Measurements from ENCODE around the gene RNF130. TPM values are rescaled to one million over a fixed set of nuclear protein-coding genes. Genes with fewer than 3 reads are reported as not detected.

RNF130 gene
- total and polyA plus RNA-seq, 2 of the 13 experiments (the other 11 are each of a cell fraction or from before 2014, with no cell fraction given), result 28.2 to 28.3 TPM

DNA sequence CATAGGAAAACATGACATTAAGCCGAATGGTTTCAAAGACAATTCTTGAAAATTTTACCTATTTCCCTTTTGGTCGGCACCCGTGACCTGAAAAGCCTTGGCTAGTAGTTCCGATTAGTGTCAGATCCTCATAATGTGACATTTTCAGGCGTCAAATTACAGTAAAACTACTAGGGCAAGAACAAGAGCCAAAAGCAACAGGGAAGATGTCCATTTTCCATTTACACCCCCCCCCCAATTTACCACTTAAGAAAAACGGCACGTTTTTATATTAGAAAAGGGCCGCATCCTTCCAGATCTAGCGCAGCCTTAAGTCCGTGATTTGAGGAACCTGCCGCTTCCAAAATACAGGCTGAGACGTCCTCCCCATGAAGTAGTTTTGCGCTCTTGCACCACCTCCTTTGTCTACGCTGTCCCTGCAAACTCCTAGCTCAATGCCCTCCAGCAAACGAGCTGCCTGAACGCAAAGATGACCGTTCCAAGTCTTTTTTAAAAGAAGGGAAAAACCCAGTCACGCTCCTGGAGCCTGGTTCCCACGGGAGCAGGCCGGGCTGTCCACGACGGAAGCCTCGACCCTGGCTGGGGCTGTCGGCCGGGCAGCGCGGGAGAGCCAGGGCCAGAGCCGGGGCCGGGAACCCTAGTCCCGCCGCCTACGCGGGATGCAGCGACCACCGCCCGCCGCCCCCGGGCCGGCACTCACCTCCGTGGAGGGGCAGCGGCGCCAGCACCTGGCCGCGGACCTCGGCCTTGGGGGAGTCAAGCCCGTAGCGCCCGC, 616 bp downstream of the RNF130 start (continued):
- TF ChIP-seq, protein P1, sequence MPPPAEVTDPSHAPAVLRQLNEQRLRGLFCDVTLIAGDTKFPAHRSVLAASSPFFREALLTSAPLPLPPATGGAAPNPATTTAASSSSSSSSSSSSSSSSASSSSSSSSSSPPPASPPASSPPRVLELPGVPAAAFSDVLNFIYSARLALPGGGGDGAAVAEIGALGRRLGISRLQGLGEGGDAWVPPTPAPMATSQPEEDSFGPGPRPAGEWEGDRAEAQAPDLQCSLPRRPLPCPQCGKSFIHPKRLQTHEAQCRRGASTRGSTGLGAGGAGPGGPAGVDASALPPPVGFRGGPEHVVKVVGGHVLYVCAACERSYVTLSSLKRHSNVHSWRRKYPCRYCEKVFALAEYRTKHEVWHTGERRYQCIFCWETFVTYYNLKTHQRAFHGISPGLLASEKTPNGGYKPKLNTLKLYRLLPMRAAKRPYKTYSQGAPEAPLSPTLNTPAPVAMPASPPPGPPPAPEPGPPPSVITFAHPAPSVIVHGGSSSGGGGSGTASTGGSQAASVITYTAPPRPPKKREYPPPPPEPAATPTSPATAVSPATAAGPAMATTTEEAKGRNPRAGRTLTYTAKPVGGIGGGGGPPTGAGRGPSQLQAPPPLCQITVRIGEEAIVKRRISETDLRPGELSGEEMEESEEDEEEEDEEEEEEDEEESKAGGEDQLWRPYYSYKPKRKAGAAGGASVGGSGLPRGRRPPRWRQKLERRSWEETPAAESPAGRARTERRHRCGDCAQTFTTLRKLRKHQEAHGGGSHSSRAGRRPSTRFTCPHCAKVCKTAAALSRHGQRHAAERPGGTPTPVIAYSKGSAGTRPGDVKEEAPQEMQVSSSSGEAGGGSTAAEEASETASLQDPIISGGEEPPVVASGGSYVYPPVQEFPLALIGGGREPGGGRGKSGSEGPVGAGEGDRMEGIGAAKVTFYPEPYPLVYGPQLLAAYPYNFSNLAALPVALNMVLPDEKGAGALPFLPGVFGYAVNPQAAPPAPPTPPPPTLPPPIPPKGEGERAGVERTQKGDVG (CRISPR knock-in tag; IDR thresholded peaks at IDR 0.05; ENCODE audit: borderline replicate concordance), result no peak
- TF ChIP-seq ZNF713 (CRISPR knock-in tag; IDR thresholded peaks at IDR 0.05) (no peak), NR2F1 (CRISPR knock-in tag; IDR thresholded peaks at IDR 0.05) (no peak), ZBTB1 (CRISPR knock-in tag; IDR thresholded peaks at IDR 0.05; ENCODE audit: borderline replicate concordance) (no peak), ATF1 (CRISPR knock-in tag; IDR thresholded peaks at IDR 0.05) (no peak)
- TF ChIP-seq, protein P2, sequence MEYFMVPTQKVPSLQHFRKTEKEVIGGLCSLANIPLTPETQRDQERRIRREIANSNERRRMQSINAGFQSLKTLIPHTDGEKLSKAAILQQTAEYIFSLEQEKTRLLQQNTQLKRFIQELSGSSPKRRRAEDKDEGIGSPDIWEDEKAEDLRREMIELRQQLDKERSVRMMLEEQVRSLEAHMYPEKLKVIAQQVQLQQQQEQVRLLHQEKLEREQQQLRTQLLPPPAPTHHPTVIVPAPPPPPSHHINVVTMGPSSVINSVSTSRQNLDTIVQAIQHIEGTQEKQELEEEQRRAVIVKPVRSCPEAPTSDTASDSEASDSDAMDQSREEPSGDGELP (IDR thresholded peaks at IDR 0.05; ENCODE audit: borderline replicate concordance, low read depth), result no peak
- TF ChIP-seq, protein P3, sequence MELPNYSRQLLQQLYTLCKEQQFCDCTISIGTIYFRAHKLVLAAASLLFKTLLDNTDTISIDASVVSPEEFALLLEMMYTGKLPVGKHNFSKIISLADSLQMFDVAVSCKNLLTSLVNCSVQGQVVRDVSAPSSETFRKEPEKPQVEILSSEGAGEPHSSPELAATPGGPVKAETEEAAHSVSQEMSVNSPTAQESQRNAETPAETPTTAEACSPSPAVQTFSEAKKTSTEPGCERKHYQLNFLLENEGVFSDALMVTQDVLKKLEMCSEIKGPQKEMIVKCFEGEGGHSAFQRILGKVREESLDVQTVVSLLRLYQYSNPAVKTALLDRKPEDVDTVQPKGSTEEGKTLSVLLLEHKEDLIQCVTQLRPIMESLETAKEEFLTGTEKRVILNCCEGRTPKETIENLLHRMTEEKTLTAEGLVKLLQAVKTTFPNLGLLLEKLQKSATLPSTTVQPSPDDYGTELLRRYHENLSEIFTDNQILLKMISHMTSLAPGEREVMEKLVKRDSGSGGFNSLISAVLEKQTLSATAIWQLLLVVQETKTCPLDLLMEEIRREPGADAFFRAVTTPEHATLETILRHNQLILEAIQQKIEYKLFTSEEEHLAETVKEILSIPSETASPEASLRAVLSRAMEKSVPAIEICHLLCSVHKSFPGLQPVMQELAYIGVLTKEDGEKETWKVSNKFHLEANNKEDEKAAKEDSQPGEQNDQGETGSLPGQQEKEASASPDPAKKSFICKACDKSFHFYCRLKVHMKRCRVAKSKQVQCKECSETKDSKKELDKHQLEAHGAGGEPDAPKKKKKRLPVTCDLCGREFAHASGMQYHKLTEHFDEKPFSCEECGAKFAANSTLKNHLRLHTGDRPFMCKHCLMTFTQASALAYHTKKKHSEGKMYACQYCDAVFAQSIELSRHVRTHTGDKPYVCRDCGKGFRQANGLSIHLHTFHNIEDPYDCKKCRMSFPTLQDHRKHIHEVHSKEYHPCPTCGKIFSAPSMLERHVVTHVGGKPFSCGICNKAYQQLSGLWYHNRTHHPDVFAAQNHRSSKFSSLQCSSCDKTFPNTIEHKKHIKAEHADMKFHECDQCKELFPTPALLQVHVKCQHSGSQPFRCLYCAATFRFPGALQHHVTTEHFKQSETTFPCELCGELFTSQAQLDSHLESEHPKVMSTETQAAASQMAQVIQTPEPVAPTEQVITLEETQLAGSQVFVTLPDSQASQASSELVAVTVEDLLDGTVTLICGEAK (IDR thresholded peaks at IDR 0.05), result no peak
- TF ChIP-seq, protein P3 (CRISPR knock-in tag; IDR thresholded peaks at IDR 0.05), result no peak; the same call in 1 of the 2 replicates
